H1 (cell line): ENCODE measurements around the gene SPTBN5. TPM values are rescaled to one million over a fixed set of nuclear protein-coding genes. Genes with fewer than 3 reads are reported as not detected.

Experiments
- CTCF ChIA-PET: fragments of 300-600 bp; sonication (Branson Sonifier 250); formaldehyde crosslinking; loops from one replicate; lab custom pipeline; 2021; ENCODE audit not compliant: partially characterized antibody; lab: Charles Lee
- POLR2A ChIA-PET: fragments of 300-600 bp; sonication (Branson Sonifier 250); formaldehyde crosslinking; loops from one replicate; lab custom pipeline; 2021; ENCODE audit warnings: inconsistent platforms; ENCODE audit not compliant: partially characterized antibody; lab: Charles Lee
- DNase-seq, 2 experiments: peaks; one replicate each; pipeline versions ENCODE4 v3.0.0 to v3.0.0-alpha.2; 2010 to 2022; ENCODE audit warnings: low spot score in 2 of 2, low read depth in 1 of 2, mixed read lengths in 1 of 2
- FAIRE-seq: peaks from 2 replicates; lab custom pipeline; 2011; peaks lifted over from hg19 to GRCh38; lab: Jason Lieb, UNC
- H2AFZ ChIP-seq: 2 replicates; pipeline ENCODE4 v1.8.1; 2012; ENCODE audit warnings: low read length, inconsistent platforms
- H2AK5ac ChIP-seq: 2 replicates; pipeline ENCODE4 v1.6.1; 2013; ENCODE audit warnings: low read depth, low read length
- H2BK120ac ChIP-seq: replicated peaks from 2 replicates; pipeline ENCODE3; 2013; ENCODE audit warnings: low read depth, low read length, inconsistent platforms
- H2BK12ac ChIP-seq: 2 replicates; pipeline ENCODE4 v1.6.1; 2013; ENCODE audit warnings: low read depth, low read length
- H2BK15ac ChIP-seq: 2 replicates; pipeline ENCODE4 v1.6.1; 2013; ENCODE audit warnings: low read length
- H2BK20ac ChIP-seq: 2 replicates; pipeline ENCODE4 v1.6.1; 2013; ENCODE audit warnings: low read length
- H2BK5ac ChIP-seq: 2 replicates; pipeline ENCODE4 v1.6.1; 2013; ENCODE audit warnings: low read depth, low read length
- H3K14ac ChIP-seq: 2 replicates; pipeline ENCODE4 v1.6.1; 2013; ENCODE audit warnings: inconsistent platforms; ENCODE audit not compliant: insufficient read length
- H3K18ac ChIP-seq: 2 replicates; pipeline ENCODE4 v1.6.1; 2013; ENCODE audit warnings: low read length; ENCODE audit errors: extremely low read depth
- H3K23ac ChIP-seq: 2 replicates; pipeline ENCODE4 v1.6.1; 2013; ENCODE audit warnings: inconsistent platforms; ENCODE audit not compliant: insufficient read length
- H3K23me2 ChIP-seq: 2 replicates; pipeline ENCODE4 v1.6.1; 2013; ENCODE audit warnings: low read depth, low read length
- H3K27ac ChIP-seq: 2 replicates; pipeline ENCODE4 v1.6.1; 2011; ENCODE audit warnings: low read depth, low read length, inconsistent platforms
- H3K27me3 ChIP-seq, 4 experiments: replicated peaks in 1 of 4; 1 replicate in 1 of 4; 2 replicates in 3 of 4; pipeline versions ENCODE4 v1.6.1 to v1.8.1; 2011 to 2013; ENCODE audit warnings: low read length in 3 of 4, mild to moderate bottlenecking in 3 of 4, inconsistent platforms in 2 of 4, mixed read lengths in 2 of 4, moderate library complexity in 1 of 4; ENCODE audit not compliant: control insufficient read depth in 3 of 4, insufficient read depth in 3 of 4; ENCODE audit errors: extremely low read depth in 1 of 4
- H3K36me3 ChIP-seq, 4 experiments: 2 replicates each; pipeline versions ENCODE4 v1.6.1 to v1.8.1; 2011 to 2013; ENCODE audit warnings: mild to moderate bottlenecking in 4 of 4, low read length in 3 of 4, moderate library complexity in 2 of 4, control low read depth in 1 of 4, inconsistent platforms in 1 of 4; ENCODE audit not compliant: insufficient read depth in 4 of 4, control insufficient read depth in 2 of 4
- H3K4ac ChIP-seq: replicated peaks from 2 replicates; pipeline ENCODE3; 2013; ENCODE audit warnings: low read length, low read depth, mixed read lengths, inconsistent platforms; ENCODE audit not compliant: insufficient read length
- H3K4me1 ChIP-seq, 4 experiments: replicated peaks in 1 of 4; 1 replicate in 1 of 4; 2 replicates in 3 of 4; pipeline versions ENCODE4 v1.6.1 to v1.8.1; 2011 to 2013; ENCODE audit warnings: low read length in 3 of 4, inconsistent platforms in 2 of 4, mixed read lengths in 1 of 4; ENCODE audit not compliant: insufficient read depth in 4 of 4, control insufficient read depth in 3 of 4
- H3K4me2 ChIP-seq, 2 experiments: 2 replicates each; pipeline versions ENCODE4 v1.6.1 to v1.8.1; 2011 to 2013; ENCODE audit warnings: low read depth in 2 of 2, low read length in 2 of 2, control low read depth in 1 of 2, inconsistent platforms in 1 of 2, mild to moderate bottlenecking in 1 of 2; ENCODE audit not compliant: insufficient read depth in 1 of 2
- H3K4me3 ChIP-seq, 4 experiments: fragments of 200-600, 300-600 bp in 1 of 4; sonication (generic), shearing (Covaris generic), sonication (Bioruptor Twin) in 1 of 4; 2 replicates each; pipeline versions ENCODE4 v1.5.1 to v1.8.1; 2011 to 2016; ENCODE audit warnings: low read length in 4 of 4, low read depth in 3 of 4, control low read depth in 2 of 4, inconsistent platforms in 2 of 4, mild to moderate bottlenecking in 2 of 4, mixed read lengths in 1 of 4, moderate library complexity in 1 of 4; ENCODE audit not compliant: insufficient read depth in 2 of 4; ENCODE audit errors: extremely low read depth in 1 of 4
- H3K56ac ChIP-seq: replicated peaks from 2 replicates; pipeline ENCODE3; 2013; ENCODE audit warnings: low read depth, mild to moderate bottlenecking, mixed read lengths, low read length, inconsistent platforms; ENCODE audit not compliant: insufficient read length
- H3K79me1 ChIP-seq: 2 replicates; pipeline ENCODE4 v1.6.1; 2013; ENCODE audit warnings: low read depth, low read length, control low read depth
- H3K79me2 ChIP-seq, 2 experiments: 2 replicates each; pipeline versions ENCODE4 v1.6.1 to v1.8.1; 2012 to 2013; ENCODE audit warnings: low read length in 2 of 2, mild to moderate bottlenecking in 2 of 2, inconsistent platforms in 1 of 2; ENCODE audit not compliant: insufficient read depth in 2 of 2, control insufficient read depth in 1 of 2
- H3K9ac ChIP-seq, 4 experiments: replicated peaks in 1 of 4; 1 replicate in 1 of 4; 2 replicates in 3 of 4; pipeline versions ENCODE4 v1.6.1 to v1.8.1; 2011 to 2013; ENCODE audit warnings: low read depth in 3 of 4, low read length in 3 of 4, control low read depth in 2 of 4, mild to moderate bottlenecking in 2 of 4, moderate library complexity in 2 of 4, inconsistent platforms in 1 of 4; ENCODE audit errors: extremely low read depth in 1 of 4
- H3K9me3 ChIP-seq, 2 experiments: 2 replicates each; pipeline versions ENCODE4 v1.6.1 to v1.8.1; 2012 to 2013; ENCODE audit warnings: mild to moderate bottlenecking in 2 of 2, moderate library complexity in 2 of 2, control low read depth in 1 of 2, inconsistent platforms in 1 of 2, low read depth in 1 of 2, low read length in 1 of 2, mixed read lengths in 1 of 2; ENCODE audit not compliant: insufficient read depth in 2 of 2
- H4K20me1 ChIP-seq, 2 experiments: replicated peaks in 1 of 2; 2 replicates each; pipeline versions ENCODE3 to v1.8.1; 2011 to 2013; ENCODE audit warnings: inconsistent platforms in 2 of 2, low read length in 2 of 2, mild to moderate bottlenecking in 1 of 2; ENCODE audit not compliant: insufficient read depth in 2 of 2, control insufficient read depth in 1 of 2
- H4K5ac ChIP-seq: 2 replicates; pipeline ENCODE4 v1.6.1; 2013; ENCODE audit warnings: low read length, low read depth, mixed read lengths, inconsistent platforms; ENCODE audit not compliant: insufficient read length
- H4K8ac ChIP-seq: 2 replicates; pipeline ENCODE4 v1.8.0; 2013; ENCODE audit warnings: mild to moderate bottlenecking, moderate library complexity, low read length, inconsistent platforms; ENCODE audit not compliant: insufficient read depth; ENCODE audit errors: extremely low read depth
- H4K91ac ChIP-seq: replicated peaks from 2 replicates; pipeline ENCODE3; 2013; ENCODE audit warnings: low read length, mixed read lengths, inconsistent platforms; ENCODE audit not compliant: insufficient read length
- BACH1 ChIP-seq: IDR thresholded peaks from 2 replicates; pipeline ENCODE4 v1.6.1; 2012; ENCODE audit warnings: low read length, improper control_type of control experiment
- WGBS, 2 experiments: shearing (Covaris generic) in 1 of 2; methylation state at CpG; one replicate each; pipeline versions ENCODE4 v1.1.6 to v1.1.7; 2013 to 2015; ENCODE audit warnings: low lambda C conversion rate in 2 of 2, mixed read lengths in 2 of 2, inconsistent platforms in 1 of 2, low coverage in 1 of 2, missing lambda C conversion rate in 1 of 2; ENCODE audit not compliant: insufficient replicate concordance in 2 of 2, insufficient coverage in 1 of 2, insufficient read length in 1 of 2; ENCODE audit errors: extremely low coverage in 1 of 2, missing lambda C conversion rate in 1 of 2; 5-methylcytosine and 5-hydroxymethylcytosine counted together
- polyA plus RNA-seq, 7 experiments: library from polyadenylated mRNA; depleted of rRNA in 3 of 7; stranded (reverse) in 5 of 7; unstranded in 2 of 7; fragments of >200 nt in 5 of 7; fragments of 200-250 nt in 2 of 7; gene quantifications; 1 replicate in 5 of 7; 2 replicates in 1 of 7; 4 replicates in 1 of 7; pipeline versions ENCODE4 v1.2.1 to v1.2.3, GENCODE V29; 2011 to 2013; ENCODE audit warnings: missing spikeins in 2 of 7, mixed read lengths in 2 of 7
- total RNA-seq: library from RNA; stranded (reverse); fragmentation: NEBNext Ultra II Directional; extraction: Animal tissue kit (Norgen Biotek cat#: 25700); gene quantifications from 2 replicates; pipeline ENCODE4 v1.2.1, GENCODE V29; 2021

SPTBN5 gene
- total and polyA plus RNA-seq, 2 of the 8 experiments (the other 6 are each of a cell fraction or from before 2014, with no cell fraction given), result 0.32 to 0.84 TPM

DNA sequence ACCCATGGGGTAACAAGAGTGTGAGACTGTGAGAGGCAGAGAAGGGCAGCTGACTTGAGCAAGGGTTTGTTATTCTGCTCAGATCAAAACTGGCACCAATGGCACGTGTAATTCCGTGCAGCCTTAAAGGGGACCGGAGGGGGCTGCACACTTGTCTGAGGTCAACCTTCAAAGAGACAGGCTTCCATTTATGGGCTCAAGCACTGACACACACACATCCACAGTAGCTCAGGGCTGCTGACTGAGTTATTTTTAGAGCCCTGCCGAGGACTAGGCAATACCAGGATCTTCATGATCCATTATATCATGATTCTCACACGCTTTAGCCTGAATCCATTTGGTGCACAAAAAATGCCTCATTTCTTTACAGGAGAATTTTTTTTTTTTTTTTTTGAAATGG lies 20.6 kb upstream of the SPTBN5 start:
- Histone ChIP-seq H3K36me3 (peaks cover 9 to 21% (median 13%) of the 10 kb centered on the region in 4 experiments; a peak in 7 of 8 replicates), H3K23ac (no peak overlapping the region)
- FAIRE-seq, result no peak
- TF ChIP-seq BACH1, result no peak

More for the DNA sequence above, 20.6 kb upstream of the SPTBN5 start:
- Histone ChIP-seq H2BK5ac (no peak overlapping the region), H3K56ac (no peak overlapping the region), H2BK20ac (no peak overlapping the region), H2AK5ac (no peak overlapping the region), H3K4me3 (no peak overlapping the region), H2BK12ac (no peak overlapping the region), H3K23me2 (no peaks in the 10 kb centered on the region), H3K4ac (no peak overlapping the region), H3K9ac (no peak overlapping the region), H3K27me3 (no peaks in the 10 kb centered on the region), H3K4me2 (no peak overlapping the region), H3K79me1 (peaks cover 6% of the 10 kb centered on the region), H2BK15ac (no peak overlapping the region), H4K5ac (no peak overlapping the region), H3K27ac (no peak overlapping the region), H4K20me1 (peaks cover 2 to 3% of the 10 kb centered on the region in 2 experiments), H3K9me3 (no peaks in the 10 kb centered on the region), H2BK120ac (no peak overlapping the region), H3K79me2 (no peaks in the 10 kb centered on the region), H3K18ac (no peak overlapping the region), H3K14ac (no peak overlapping the region), H4K8ac (no peak overlapping the region), H3K4me1 (no peaks in the 10 kb centered on the region), H2AFZ (no peak overlapping the region), H4K91ac (no peak overlapping the region)
- whole genome bisulfite sequencing, 2 experiments, result 89% methylated on average over 5 of the region's 5 CpGs; no CpG with 5 or more reads in 1 of the 2 experiments
- DNase-seq, result no peak
- CTCF ChIA-PET, result interaction anchor here (0.7 to 1.2 kb wide), 3 partner anchors 10 to 42 kb away, joined by 3 to 5 read pairs (median 3); no protein-coding TSS in a partner anchor
- POLR2A ChIA-PET, result interaction anchor here (0.5 kb wide), 1 partner anchor 478 kb away, joined by 5 read pairs; no protein-coding TSS in a partner anchor
